NT2/D1 (cell line): ENCODE measurements around the gene TRAPPC5.

ENCODE experiments used
- SUZ12 ChIP-seq: IDR thresholded peaks from 2 replicates; pipeline ENCODE4 v1.6.1; 2011; ENCODE audit not compliant: insufficient read length, insufficient read depth; ENCODE audit errors: extremely low read depth
- YY1 ChIP-seq: IDR thresholded peaks from 2 replicates; pipeline ENCODE4 v1.6.1; 2011; ENCODE audit not compliant: insufficient read length, insufficient read depth
- ZNF274 ChIP-seq: IDR thresholded peaks from 2 replicates; pipeline ENCODE4 v1.6.1; 2011; ENCODE audit warnings: mild to moderate bottlenecking, low read depth, low read length

DNA sequence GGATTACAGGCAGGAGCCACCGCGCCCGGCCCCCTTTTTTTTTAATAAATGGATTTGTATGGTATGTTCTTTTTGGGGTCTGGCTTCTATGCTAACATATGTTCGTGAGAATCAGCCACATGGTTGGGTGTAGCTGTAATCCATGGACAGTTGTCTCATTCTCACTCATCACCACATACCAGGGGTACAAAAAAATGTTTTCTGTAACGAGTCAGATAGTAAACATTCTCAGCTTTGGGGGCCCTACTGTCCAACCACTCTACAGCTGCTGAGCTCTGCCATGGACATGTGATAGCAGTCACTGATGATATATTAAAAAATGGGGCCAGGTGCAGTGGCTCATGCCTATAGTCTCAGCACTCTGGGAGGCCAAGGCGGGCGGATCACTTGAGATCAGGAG is 16.9 kb upstream of the TRAPPC5 start:
- TF ChIP-seq ZNF274 (no peak), YY1 (no peak), SUZ12 (no peak)
